Measurements from ENCODE around the gene CRTC3.

DNA sequence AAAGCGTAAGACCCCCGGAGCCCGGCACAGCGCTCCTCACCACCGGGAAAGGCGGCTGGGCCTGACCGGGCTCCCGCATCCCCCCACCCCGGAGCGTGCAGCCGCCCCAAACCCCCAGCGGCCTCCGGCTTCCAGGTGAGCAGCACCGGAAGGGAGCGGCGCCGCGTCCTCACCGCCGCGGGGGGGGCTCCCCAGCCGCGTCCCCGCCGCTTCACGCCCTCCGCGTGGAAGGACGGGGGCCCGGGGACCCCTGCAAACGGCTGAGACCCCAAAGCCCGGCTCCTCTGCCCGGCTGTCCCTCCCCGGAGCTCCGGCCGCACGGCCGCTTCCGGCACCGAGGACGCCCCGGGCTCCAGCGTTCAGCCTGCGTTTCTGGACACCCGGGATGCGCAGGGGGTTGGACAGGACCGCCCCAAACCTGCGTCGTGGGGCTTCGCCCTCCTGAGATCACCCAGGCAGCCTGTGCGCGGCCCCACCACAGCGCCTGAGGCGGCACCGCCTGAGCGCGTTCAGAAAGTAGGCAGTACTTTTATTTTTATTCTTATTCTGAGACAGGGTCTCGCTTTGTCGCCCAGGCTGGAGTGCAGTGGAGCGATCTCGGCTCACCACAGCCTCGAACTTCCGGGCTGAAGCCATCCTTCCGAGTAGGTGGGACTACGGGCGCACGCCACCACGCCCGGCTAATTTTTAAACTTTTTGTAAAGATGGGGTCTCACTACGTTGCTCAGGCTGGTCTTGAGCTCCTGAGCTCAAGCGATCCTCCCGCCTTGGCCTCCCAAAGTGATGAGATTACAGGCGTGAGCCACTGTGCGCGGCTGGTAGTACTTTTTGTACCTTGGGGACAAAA, 135.8 kb downstream of the CRTC3 start:
- TF ChIP-seq, protein P1, sequence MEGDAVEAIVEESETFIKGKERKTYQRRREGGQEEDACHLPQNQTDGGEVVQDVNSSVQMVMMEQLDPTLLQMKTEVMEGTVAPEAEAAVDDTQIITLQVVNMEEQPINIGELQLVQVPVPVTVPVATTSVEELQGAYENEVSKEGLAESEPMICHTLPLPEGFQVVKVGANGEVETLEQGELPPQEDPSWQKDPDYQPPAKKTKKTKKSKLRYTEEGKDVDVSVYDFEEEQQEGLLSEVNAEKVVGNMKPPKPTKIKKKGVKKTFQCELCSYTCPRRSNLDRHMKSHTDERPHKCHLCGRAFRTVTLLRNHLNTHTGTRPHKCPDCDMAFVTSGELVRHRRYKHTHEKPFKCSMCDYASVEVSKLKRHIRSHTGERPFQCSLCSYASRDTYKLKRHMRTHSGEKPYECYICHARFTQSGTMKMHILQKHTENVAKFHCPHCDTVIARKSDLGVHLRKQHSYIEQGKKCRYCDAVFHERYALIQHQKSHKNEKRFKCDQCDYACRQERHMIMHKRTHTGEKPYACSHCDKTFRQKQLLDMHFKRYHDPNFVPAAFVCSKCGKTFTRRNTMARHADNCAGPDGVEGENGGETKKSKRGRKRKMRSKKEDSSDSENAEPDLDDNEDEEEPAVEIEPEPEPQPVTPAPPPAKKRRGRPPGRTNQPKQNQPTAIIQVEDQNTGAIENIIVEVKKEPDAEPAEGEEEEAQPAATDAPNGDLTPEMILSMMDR (IDR thresholded peaks at IDR 0.05) = no peak
- peak; percentile 40 to 52 for TF ChIP-seq POLR2A (IDR thresholded peaks at IDR 0.05)

Data from Peyer's patch (tissue), 4 donors.